ENCODE measurements around the gene TRIOBP. TPM values are rescaled to one million over a fixed set of nuclear protein-coding genes. Genes with fewer than 3 reads are reported as not detected.

The TRIOBP gene
- total and polyA plus RNA-seq, 7 experiments from 2014 or later: 6.7 to 43.0 (median 22.9) TPM

DNA sequence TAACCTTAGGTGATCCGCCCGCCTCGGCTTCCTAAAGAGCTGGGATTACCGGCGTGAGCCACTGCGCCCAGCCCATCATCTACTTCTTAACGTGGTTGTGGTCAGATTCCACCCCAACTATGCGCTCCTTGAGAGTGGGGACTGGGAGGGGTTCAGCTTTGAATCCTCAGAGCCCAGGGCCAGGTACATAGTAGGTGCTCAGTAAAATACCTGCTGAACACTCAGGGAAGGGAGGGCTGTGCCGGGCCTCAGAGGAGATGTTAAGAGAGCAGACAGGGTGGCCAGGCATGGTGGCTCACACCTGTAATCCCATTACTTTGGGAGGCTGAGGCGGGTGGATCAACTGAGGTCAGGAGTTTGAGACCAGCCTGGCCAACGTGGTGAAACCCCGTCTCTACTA, 22.6 kb upstream of the TRIOBP start:
- Histone ChIP-seq H3K4me1 (ENCODE audit: control insufficient read depth in 2 of 2, insufficient read depth in 2 of 2, low read length in 2 of 2) (peaks cover 22 to 39% of the 10 kb centered on the region in 2 donors), H3K9me3 (ENCODE audit: control insufficient read depth in 2 of 3, low read length in 3 of 3) (no peaks in the 10 kb centered on the region), H3K36me3 (ENCODE audit: control insufficient read depth in 2 of 3, insufficient read depth in 3 of 3, low read length in 3 of 3) (no peaks in the 10 kb centered on the region), H3K27me3 (ENCODE audit: control insufficient read depth in 2 of 2, insufficient read depth in 2 of 2, low read length in 2 of 2) (no peaks in the 10 kb centered on the region), H3K4me3 (ENCODE audit: low read length) (no peak overlapping the region), H3K27ac (ENCODE audit: low read depth, low read length) (peak overlapping the region; percentile 48)
- peaks cover 0 to 7% (median 0%) of the 10 kb centered on the region in 5 donors for H3K36me3 Mint-ChIP-seq
- POLR2A ChIA-PET: interaction anchor here (0.6 to 10.0 kb wide), 6 partner anchors 10 to 41 kb away, joined by 3 to 142 read pairs (median 50); partner anchors contain the start of genes PDXP and SH3BP1
- no peak for DNase-seq
- peak overlapping the region; percentile 48 to 99 (median 90) for H3K4me3 Mint-ChIP-seq
- intact Hi-C loops (cut with micrococcal nuclease): loop anchor here in 1 of 2 donors (10.0 kb wide), 2 partner anchors 389 to 449 kb away; partner anchors contain the start of gene CYTH4
- H3K27ac Mint-ChIP-seq: peak overlapping the region; percentile 58 to 100 (median 93)
- H3K4me1 Mint-ChIP-seq: peaks cover 9 to 73% (median 49%) of the 10 kb centered on the region in 7 donors
- no peak for ATAC-seq
- no peaks in the 10 kb centered on the region for H3K27me3 Mint-ChIP-seq
- CTCF ChIA-PET: interaction anchor here (0.7 to 13.7 kb wide), 4 partner anchors 9 to 36 kb away, joined by 4 to 254 read pairs (median 4); partner anchors contain the start of gene SH3BP1
- H3K9me3 Mint-ChIP-seq: peaks cover 0 to 1% (median 0%) of the 10 kb centered on the region in 11 donors

DNA sequence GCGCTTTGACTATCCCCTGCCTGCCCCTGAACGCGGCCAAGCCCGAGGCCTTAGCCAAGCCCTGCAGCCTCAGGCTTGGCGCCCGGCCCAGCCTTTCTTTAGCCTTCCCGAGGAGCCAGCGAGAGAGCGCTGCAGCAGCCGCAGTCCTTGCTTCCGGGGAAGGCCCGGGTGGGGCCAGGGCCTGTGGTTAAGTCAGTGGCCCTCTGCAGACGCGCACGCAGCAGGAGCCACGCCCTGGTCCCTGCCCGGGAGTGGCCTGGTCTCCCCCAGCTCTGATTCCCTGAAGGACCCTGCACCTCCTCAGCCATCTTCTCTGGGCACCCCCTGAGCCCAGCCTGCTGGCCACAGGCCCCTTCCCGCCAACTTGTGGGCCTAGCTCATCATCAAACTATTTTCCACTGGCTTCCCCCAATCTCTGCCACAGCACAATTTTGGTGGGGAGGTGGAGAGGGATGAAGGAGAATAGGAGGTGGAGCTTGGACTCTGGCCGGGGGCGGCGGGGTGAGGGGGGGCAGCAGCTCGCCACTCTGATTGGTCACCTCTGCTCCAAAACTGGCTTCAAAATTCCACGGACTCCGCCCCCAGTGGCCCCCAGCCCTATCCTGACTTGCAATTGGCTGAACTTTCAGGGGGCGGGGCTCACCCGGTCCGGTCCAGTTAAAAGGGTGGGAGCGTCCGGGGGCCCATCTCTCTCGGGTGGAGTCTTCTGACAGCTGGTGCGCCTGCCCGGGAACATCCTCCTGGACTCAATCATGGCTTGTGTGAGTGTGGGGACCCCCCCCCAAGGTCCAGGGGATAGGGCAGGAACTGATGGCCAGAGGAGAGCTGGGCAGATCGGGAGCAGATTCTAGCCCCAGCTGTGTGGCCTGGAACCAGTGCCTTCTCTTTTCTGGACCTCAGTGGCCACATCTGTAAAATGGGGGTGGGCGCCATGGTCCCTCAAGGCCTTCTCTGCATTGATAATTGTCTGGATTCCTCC, 21.6 kb upstream of the TRIOBP start, which contains the start of gene LGALS1:
LGALS1 (plus strand) TSS at position 686 of the 979 bp plus-strand sequence; CDS start at position 753, 67 bp downstream.
- intact Hi-C loops (cut with micrococcal nuclease): loop anchor here (5.0 to 10.0 kb wide), 4 partner anchors 132 to 450 kb away; partner anchors contain the start of genes CYTH4 (in 1 of the 2), EIF3L (in 1 of the 2) and GCAT (in 1 of the 2)
- Histone ChIP-seq H3K9me3 (ENCODE audit: control insufficient read depth in 2 of 3, low read length in 3 of 3) (no peaks in the 10 kb centered on the region), H3K27me3 (ENCODE audit: control insufficient read depth in 2 of 2, insufficient read depth in 2 of 2, low read length in 2 of 2) (no peaks in the 10 kb centered on the region), H3K36me3 (ENCODE audit: control insufficient read depth in 2 of 3, insufficient read depth in 3 of 3, low read length in 3 of 3) (no peaks in the 10 kb centered on the region), H3K4me3 (ENCODE audit: low read length) (peak within 1 kb of the TSS; percentile 60), H3K27ac (ENCODE audit: low read depth, low read length) (peak within 1 kb of the TSS; percentile 99), H3K4me1 (ENCODE audit: control insufficient read depth in 2 of 2, insufficient read depth in 2 of 2, low read length in 2 of 2) (peaks cover 22 to 39% of the 10 kb centered on the region in 2 donors)
- peaks cover 0 to 1% (median 0%) of the 10 kb centered on the region in 11 donors for H3K9me3 Mint-ChIP-seq
- H3K27me3 Mint-ChIP-seq: no peaks in the 10 kb centered on the region
- ChIA-PET POLR2A (interaction anchor here (0.6 to 10.0 kb wide), 9 partner anchors 11 to 110 kb away, joined by 3 to 142 read pairs (median 34); partner anchors contain the start of genes GGA1, NOL12, PDXP and SH3BP1), CTCF (interaction anchor here (0.6 to 13.7 kb wide), 4 partner anchors 14 to 62 kb away, joined by 3 to 254 read pairs (median 4); partner anchors contain the start of gene SH3BP1)
- peak; percentile 55 for ATAC-seq
- peak within 1 kb of the TSS; percentile 82 to 99 (median 91) for H3K4me3 Mint-ChIP-seq
- DNase-seq: peak; percentile 39 to 77 (median 53)
- peak within 1 kb of the TSS; percentile 94 to 100 (median 100) for H3K27ac Mint-ChIP-seq
- H3K4me1 Mint-ChIP-seq: peaks cover 9 to 71% (median 51%) of the 10 kb centered on the region in 7 donors
- peaks cover 0 to 9% (median 0%) of the 10 kb centered on the region in 5 donors for H3K36me3 Mint-ChIP-seq

DNA sequence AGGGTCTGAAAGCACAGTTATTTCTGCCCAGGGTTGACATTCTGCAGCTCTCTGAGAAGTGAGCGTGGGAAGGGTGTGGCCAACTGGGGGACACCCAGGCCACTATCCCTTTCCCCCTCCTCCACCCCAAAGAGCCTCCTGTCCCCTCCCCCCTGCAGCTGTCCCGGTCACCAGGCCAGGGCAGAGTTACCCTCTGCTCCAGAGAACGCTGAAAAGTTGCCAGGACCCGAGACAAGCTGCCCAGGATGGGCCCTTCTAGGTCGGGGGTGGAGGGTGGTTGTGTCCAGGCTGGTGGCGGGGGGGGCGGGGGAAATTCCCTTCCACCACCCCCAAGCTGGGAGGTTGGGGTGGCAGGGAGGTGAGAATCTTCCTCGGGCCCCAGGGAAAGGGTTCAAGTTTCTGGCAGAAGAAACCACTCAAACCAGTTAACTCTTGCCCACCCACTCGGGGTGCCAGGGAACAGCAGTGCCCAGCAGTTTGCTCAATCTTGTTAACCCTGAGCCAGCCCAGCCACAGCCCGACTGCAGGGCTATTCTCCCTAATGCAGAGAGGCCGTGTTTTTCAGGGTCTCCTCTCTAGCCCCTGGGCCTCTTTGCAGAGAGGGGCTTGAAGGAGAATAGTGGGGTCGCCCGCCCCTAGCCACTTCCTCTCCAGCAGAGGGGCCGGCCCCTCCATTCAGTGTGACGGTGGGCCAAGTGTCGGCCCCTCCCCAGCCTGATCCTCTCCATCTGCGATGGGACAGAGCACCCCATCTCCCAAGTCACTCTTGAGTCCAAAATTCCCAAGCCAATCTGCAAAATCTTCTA, 20.7 kb upstream of the TRIOBP start:
- no peak for ATAC-seq
- Histone ChIP-seq H3K9me3 (ENCODE audit: control insufficient read depth in 2 of 3, low read length in 3 of 3) (no peaks in the 10 kb centered on the region), H3K4me1 (ENCODE audit: control insufficient read depth in 2 of 2, insufficient read depth in 2 of 2, low read length in 2 of 2) (peaks cover 22 to 39% of the 10 kb centered on the region in 2 donors), H3K36me3 (ENCODE audit: control insufficient read depth in 2 of 3, insufficient read depth in 3 of 3, low read length in 3 of 3) (no peaks in the 10 kb centered on the region), H3K27me3 (ENCODE audit: control insufficient read depth in 2 of 2, insufficient read depth in 2 of 2, low read length in 2 of 2) (no peaks in the 10 kb centered on the region), H3K27ac (ENCODE audit: low read depth, low read length) (peak overlapping the region; percentile 99), H3K4me3 (ENCODE audit: low read length) (peak overlapping the region; percentile 60)
- Mint-ChIP-seq H3K4me1 (peaks cover 9 to 68% (median 55%) of the 10 kb centered on the region in 7 donors), H3K36me3 (peaks cover 0 to 9% (median 0%) of the 10 kb centered on the region in 5 donors), H3K27ac (peak overlapping the region; percentile 94 to 100 (median 100)), H3K4me3 (peak overlapping the region; percentile 82 to 99 (median 91)), H3K27me3 (no peaks in the 10 kb centered on the region), H3K9me3 (peaks cover 0 to 1% (median 0%) of the 10 kb centered on the region in 11 donors)
- peak in 1 of 9 donors; percentile 51 for DNase-seq
- intact Hi-C loops (cut with micrococcal nuclease): loop anchor here (5.0 to 10.0 kb wide), 4 partner anchors 131 to 451 kb away; partner anchors contain the start of genes CYTH4 (in 1 of the 2), EIF3L (in 1 of the 2) and GCAT (in 1 of the 2)
- POLR2A ChIA-PET: interaction anchor here (1.1 to 10.0 kb wide), 8 partner anchors 10 to 67 kb away, joined by 3 to 142 read pairs (median 36); partner anchors contain the start of genes GGA1, NOL12, PDXP and SH3BP1
- CTCF ChIA-PET: interaction anchor here (0.6 to 13.7 kb wide), 2 partner anchors 38 to 63 kb away, joined by 3 to 254 read pairs; partner anchors contain the start of gene SH3BP1

DNA sequence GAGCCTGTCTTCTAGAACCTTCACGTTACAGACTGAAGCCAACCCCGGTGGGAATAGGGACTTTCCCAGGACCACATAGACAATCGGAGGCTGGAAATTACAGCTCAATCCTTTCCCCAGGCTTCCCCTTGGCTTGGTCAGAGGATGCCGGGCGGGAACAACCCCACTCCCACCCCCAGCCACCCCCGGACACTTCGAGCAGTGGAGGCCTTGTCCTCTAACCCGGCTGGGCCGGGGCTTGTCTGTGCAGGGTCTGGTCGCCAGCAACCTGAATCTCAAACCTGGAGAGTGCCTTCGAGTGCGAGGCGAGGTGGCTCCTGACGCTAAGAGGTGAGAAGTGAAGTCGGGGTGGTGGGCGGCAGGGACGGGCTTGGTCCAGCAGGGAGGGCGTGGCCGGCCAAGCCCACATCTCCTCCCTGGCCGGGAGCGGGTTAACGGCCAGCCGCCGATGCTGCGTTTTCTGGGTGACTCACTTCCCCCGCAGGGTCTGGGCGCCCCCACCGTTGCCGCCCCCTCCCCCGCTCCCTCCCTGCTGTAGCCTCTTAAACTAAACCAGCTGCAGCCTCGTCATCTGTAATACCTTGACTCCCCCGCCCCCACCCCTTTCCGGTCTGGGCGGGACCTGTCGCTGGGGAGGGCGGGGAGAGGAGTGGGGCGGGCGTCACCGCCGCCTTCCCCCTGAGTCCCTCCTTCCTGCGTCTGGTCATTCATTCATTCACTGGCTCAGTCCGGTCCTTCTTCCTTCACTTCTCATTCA, 19.9 kb upstream of the TRIOBP start:
- DNase-seq: peak; percentile 82 to 95 (median 94)
- CTCF ChIA-PET: interaction anchor here (0.6 to 13.7 kb wide), 3 partner anchors 15 to 39 kb away, joined by 3 to 254 read pairs (median 3); partner anchors contain the start of genes PDXP and SH3BP1
- intact Hi-C loops (cut with micrococcal nuclease): loop anchor here (1.0 to 10.0 kb wide), 12 partner anchors 9 to 452 kb away; partner anchors contain the start of genes GGA1 (in 2 of the 2), NOL12 (in 2 of the 2), PDXP (in 2 of the 2) and CYTH4 (in 1 of the 2)
- H3K27ac ChIP-seq (ENCODE audit: low read depth, low read length): peak overlapping the region; percentile 99
- peaks cover 0 to 10% (median 0%) of the 10 kb centered on the region in 5 donors for H3K36me3 Mint-ChIP-seq
- no peaks in the 10 kb centered on the region for H3K27me3 ChIP-seq (ENCODE audit: control insufficient read depth in 2 of 2, insufficient read depth in 2 of 2, low read length in 2 of 2)
- POLR2A ChIA-PET: interaction anchor here (0.6 to 10.0 kb wide), 17 partner anchors 9 to 1293 kb away, joined by 3 to 142 read pairs (median 8); partner anchors contain the start of genes GGA1, NOL12, PDXP and SH3BP1
- peak overlapping the region; percentile 60 for H3K4me3 ChIP-seq (ENCODE audit: low read length)
- H3K4me1 ChIP-seq (ENCODE audit: control insufficient read depth in 2 of 2, insufficient read depth in 2 of 2, low read length in 2 of 2): peaks cover 29 to 37% of the 10 kb centered on the region in 2 donors
- no peaks in the 10 kb centered on the region for H3K27me3 Mint-ChIP-seq
- no peaks in the 10 kb centered on the region for H3K36me3 ChIP-seq (ENCODE audit: control insufficient read depth in 2 of 3, insufficient read depth in 3 of 3, low read length in 3 of 3)
- peaks cover 14 to 68% (median 60%) of the 10 kb centered on the region in 7 donors for H3K4me1 Mint-ChIP-seq
- H3K9me3 Mint-ChIP-seq: no peaks in the 10 kb centered on the region
- no peaks in the 10 kb centered on the region for H3K9me3 ChIP-seq (ENCODE audit: control insufficient read depth in 2 of 3, low read length in 3 of 3)
- peak; percentile 93 for ATAC-seq
- peak overlapping the region; percentile 94 to 100 (median 100) for H3K27ac Mint-ChIP-seq
- peak overlapping the region; percentile 82 to 99 (median 91) for H3K4me3 Mint-ChIP-seq

DNA sequence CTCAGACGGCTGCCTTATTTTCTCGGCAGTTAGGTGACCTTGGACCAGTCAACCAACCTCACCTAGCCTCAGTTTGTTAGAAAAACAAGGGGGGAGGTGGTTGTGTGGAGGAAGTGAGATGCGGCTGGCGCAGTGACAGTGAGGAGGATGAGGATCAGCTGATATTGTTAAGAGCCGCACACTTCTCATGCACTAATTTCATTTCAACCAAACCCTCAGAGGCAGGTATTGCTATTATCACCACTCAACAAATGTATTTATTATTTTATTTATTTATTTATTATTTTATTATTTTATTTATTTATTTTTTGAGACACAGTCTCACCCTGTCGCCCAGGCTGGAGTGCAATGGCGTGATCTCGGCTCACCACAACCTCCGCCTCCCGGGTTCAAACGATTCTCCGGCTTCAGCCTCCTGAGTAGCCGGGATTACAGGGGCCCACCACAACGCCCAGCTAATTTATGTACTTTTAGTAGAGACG, 19.3 kb upstream of the TRIOBP start:
- ATAC-seq: peak; percentile 61
- Histone ChIP-seq H3K4me3 (ENCODE audit: low read length) (peak overlapping the region; percentile 60), H3K4me1 (ENCODE audit: control insufficient read depth in 2 of 2, insufficient read depth in 2 of 2, low read length in 2 of 2) (peaks cover 29 to 31% of the 10 kb centered on the region in 2 donors), H3K9me3 (ENCODE audit: control insufficient read depth in 2 of 3, low read length in 3 of 3) (no peaks in the 10 kb centered on the region), H3K36me3 (ENCODE audit: control insufficient read depth in 2 of 3, insufficient read depth in 3 of 3, low read length in 3 of 3) (no peaks in the 10 kb centered on the region), H3K27me3 (ENCODE audit: control insufficient read depth in 2 of 2, insufficient read depth in 2 of 2, low read length in 2 of 2) (no peaks in the 10 kb centered on the region), H3K27ac (ENCODE audit: low read depth, low read length) (peak overlapping the region; percentile 99)
- Mint-ChIP-seq H3K9me3 (no peaks in the 10 kb centered on the region), H3K4me1 (peaks cover 8 to 61% (median 55%) of the 10 kb centered on the region in 7 donors), H3K4me3 (peak overlapping the region; percentile 82 to 99 (median 91)), H3K27ac (peak overlapping the region; percentile 94 to 100 (median 100)), H3K27me3 (no peaks in the 10 kb centered on the region), H3K36me3 (peaks cover 0 to 10% (median 0%) of the 10 kb centered on the region in 5 donors)
- no peak for DNase-seq
- intact Hi-C loops (cut with micrococcal nuclease): loop anchor here (1.0 to 10.0 kb wide), 12 partner anchors 9 to 453 kb away; partner anchors contain the start of genes GGA1 (in 2 of the 2), NOL12 (in 2 of the 2), PDXP (in 2 of the 2) and CYTH4 (in 1 of the 2)
- POLR2A ChIA-PET: interaction anchor here (1.0 to 10.0 kb wide), 15 partner anchors 8 to 72 kb away, joined by 3 to 142 read pairs (median 9); partner anchors contain the start of genes GGA1, NOL12, PDXP and SH3BP1
- CTCF ChIA-PET: interaction anchor here (0.6 to 13.7 kb wide), 3 partner anchors 16 to 40 kb away, joined by 3 to 254 read pairs (median 3); partner anchors contain the start of genes PDXP and SH3BP1
